DMS114 treated with DMSO at 0.1 percent for 48 hours (cell line): ENCODE results near the gene DHH.
A peak's percentile ranks its signal among the peaks of the same experiment; 100 is the strongest.
"Not testable (repeated sequence)": the region's sequence is repeated elsewhere in the genome, so short reads cannot be mapped to it uniquely, and the experiment has no call there.

Source experiments
- DNase-seq: peaks from one replicate; lab custom pipeline; 2025; ENCODE audit not compliant: unreplicated experiment; lab: John Stamatoyannopoulos, UW

DHH gene

GRCh38 chr12:49079793-49080192 is 14.8 kb downstream of the DHH start:
- no peak for DNase-seq

GRCh38 chr12:49070971-49071370 is 23.6 kb downstream of the DHH start:
- DNase-seq = no peak

GRCh38 chr12:49069507-49070346 is 24.9 kb downstream of the DHH start, which contains the start of gene RHEBL1:
Gene RHEBL1, minus strand, starts transcription at chr12:49069979. Its CDS starts 194 bp downstream, at chr12:49069785.
- DNase-seq = peak; percentile 98

- DNase-seq = no peak
These were observed 25.6 kb downstream of the DHH start for GRCh38 chr12:49068879-49069506.

- no peak for DNase-seq
These were observed 28.5 kb downstream of the DHH start for GRCh38 chr12:49066120-49066519.

- no peak for DNase-seq
These were observed 29.8 kb downstream of the DHH start for GRCh38 chr12:49064767-49065152.

- not testable (repeated sequence) for DNase-seq
These were observed 32.7 kb downstream of the DHH start for GRCh38 chr12:49061916-49062315.

GRCh38 chr12:49061157-49061650 is 33.4 kb downstream of the DHH start:
- DNase-seq = no peak

- peak; percentile 90 for DNase-seq
These were observed 34.1 kb downstream of the DHH start, which contains the start of gene KMT2D for GRCh38 chr12:49060237-49061156. Gene KMT2D, minus strand, starts transcription at chr12:49060794. Its CDS starts 5,470 bp downstream, at chr12:49055324.

- no peak for DNase-seq
These were observed 35.1 kb downstream of the DHH start for GRCh38 chr12:49059299-49060171.

- DNase-seq = no peak
These were observed 35.6 kb downstream of the DHH start for GRCh38 chr12:49059045-49059298.

GRCh38 chr12:49058366-49059044 is 36.1 kb downstream of the DHH start:
- no peak for DNase-seq

- no peak for DNase-seq
These were observed 36.7 kb downstream of the DHH start for GRCh38 chr12:49057888-49058287.

GRCh38 chr12:49055978-49056754 is 38.4 kb downstream of the DHH start:
- DNase-seq = peak; percentile 51

GRCh38 chr12:49055092-49055491 is 39.5 kb downstream of the DHH start:
- no peak for DNase-seq

GRCh38 chr12:49054524-49054923 is 40.1 kb downstream of the DHH start:
- DNase-seq = no peak

- no peak for DNase-seq
These were observed 40.5 kb downstream of the DHH start for GRCh38 chr12:49054096-49054495.

- DNase-seq = no peak
These were observed 42.0 kb downstream of the DHH start for GRCh38 chr12:49052451-49053208.
